Type B pancreatic cell (in vitro differentiated cells): ENCODE measurements around the gene ANKRD23. TPM values are rescaled to one million over a fixed set of nuclear protein-coding genes. Genes with fewer than 3 reads are reported as not detected.

Source experiments
- DNase-seq: peaks from one replicate; pipeline ENCODE4 v3.0.0; 2021; ENCODE audit warnings: mixed read lengths; ENCODE audit not compliant: unreplicated experiment; ENCODE audit errors: extremely low spot score
- H3K27ac Mint-ChIP-seq: 2 replicates; pipeline ENCODE4 v1.8.0; 2021; ENCODE audit warnings: mild to moderate bottlenecking, mixed read lengths
- H3K27me3 Mint-ChIP-seq: 2 replicates; pipeline ENCODE4 v1.8.0; 2021; ENCODE audit warnings: mixed read lengths
- H3K36me3 Mint-ChIP-seq: 2 replicates; pipeline ENCODE4 v1.8.0; 2021; ENCODE audit warnings: mixed read lengths
- H3K4me1 Mint-ChIP-seq: one replicate; pipeline ENCODE4 v1.8.0; 2021; ENCODE audit warnings: mixed read lengths; ENCODE audit not compliant: unreplicated experiment
- H3K4me3 Mint-ChIP-seq: 2 replicates; pipeline ENCODE4 v1.8.0; 2021; ENCODE audit warnings: mild to moderate bottlenecking, mixed read lengths
- H3K9me3 Mint-ChIP-seq: 2 replicates; pipeline ENCODE4 v1.8.0; 2021; ENCODE audit warnings: mixed read lengths
- CTCF ChIP-seq: fragments of 200-600 bp; sonication (generic); conservative IDR thresholded peaks from 2 replicates; pipeline ENCODE4 v1.5.0; 2021; ENCODE audit warnings: antibody characterized with exemption, mild to moderate bottlenecking
- total RNA-seq: library from RNA; stranded (reverse); gene quantifications from 2 replicates; pipeline ENCODE4 v1.2.1, GENCODE V29; 2021; ENCODE audit warnings: low replicate concordance

Gene ANKRD23
- total RNA-seq, 1 donor from 2014 or later = 8.1 TPM

- Mint-ChIP-seq H3K4me1 (peaks cover 27% of the 10 kb centered on the region), H3K27ac (no peak overlapping the region), H3K27me3 (no peaks in the 10 kb centered on the region), H3K9me3 (no peaks in the 10 kb centered on the region), H3K4me3 (no peak overlapping the region), H3K36me3 (peaks cover 18% of the 10 kb centered on the region)
- no peak for DNase-seq
- no peak for TF ChIP-seq CTCF
These were observed 13.7 kb downstream of the ANKRD23 start for GRCh38 chr2:96830044-96830562.

GRCh38 chr2:96828874-96829273, 14.9 kb downstream of the ANKRD23 start:
- Mint-ChIP-seq H3K9me3 (no peaks in the 10 kb centered on the region), H3K4me1 (peaks cover 32% of the 10 kb centered on the region), H3K27me3 (no peaks in the 10 kb centered on the region), H3K36me3 (peaks cover 18% of the 10 kb centered on the region), H3K4me3 (no peak overlapping the region), H3K27ac (no peak overlapping the region)
- TF ChIP-seq CTCF = no peak
- DNase-seq = no peak

GRCh38 chr2:96828436-96828835, 15.4 kb downstream of the ANKRD23 start:
- peaks cover 17% of the 10 kb centered on the region for H3K36me3 Mint-ChIP-seq

GRCh38 chr2:96826546-96827278, 17.1 kb downstream of the ANKRD23 start:
- no peaks in the 10 kb centered on the region for H3K27me3 Mint-ChIP-seq
- H3K36me3 Mint-ChIP-seq = peaks cover 6% of the 10 kb centered on the region
- no peak overlapping the region for H3K4me3 Mint-ChIP-seq
- peaks cover 15% of the 10 kb centered on the region for H3K4me1 Mint-ChIP-seq
- no peak for DNase-seq
- no peak overlapping the region for H3K27ac Mint-ChIP-seq
- no peak for TF ChIP-seq CTCF
- no peaks in the 10 kb centered on the region for H3K9me3 Mint-ChIP-seq

More at GRCh38 chr2:96828436-96828835, 15.4 kb downstream of the ANKRD23 start:
- DNase-seq = no peak
- no peak overlapping the region for H3K4me3 Mint-ChIP-seq
- TF ChIP-seq CTCF = no peak
- H3K9me3 Mint-ChIP-seq = no peaks in the 10 kb centered on the region
- H3K27ac Mint-ChIP-seq = no peak overlapping the region
- H3K4me1 Mint-ChIP-seq = peaks cover 30% of the 10 kb centered on the region
- H3K27me3 Mint-ChIP-seq = no peaks in the 10 kb centered on the region

- no peaks in the 10 kb centered on the region for H3K9me3 Mint-ChIP-seq
- peaks cover 23% of the 10 kb centered on the region for H3K4me1 Mint-ChIP-seq
- H3K27me3 Mint-ChIP-seq = no peaks in the 10 kb centered on the region
- H3K27ac Mint-ChIP-seq = no peak overlapping the region
- DNase-seq = no peak
- TF ChIP-seq CTCF = no peak
- H3K36me3 Mint-ChIP-seq = peaks cover 6% of the 10 kb centered on the region
- H3K4me3 Mint-ChIP-seq = no peak overlapping the region
These were observed 18.8 kb downstream of the ANKRD23 start for GRCh38 chr2:96825057-96825456.
